Measurements from ENCODE around the gene FAM131B.
A peak's percentile ranks its signal among the peaks of the same experiment; 100 is the strongest.

FAM131B gene

DNA sequence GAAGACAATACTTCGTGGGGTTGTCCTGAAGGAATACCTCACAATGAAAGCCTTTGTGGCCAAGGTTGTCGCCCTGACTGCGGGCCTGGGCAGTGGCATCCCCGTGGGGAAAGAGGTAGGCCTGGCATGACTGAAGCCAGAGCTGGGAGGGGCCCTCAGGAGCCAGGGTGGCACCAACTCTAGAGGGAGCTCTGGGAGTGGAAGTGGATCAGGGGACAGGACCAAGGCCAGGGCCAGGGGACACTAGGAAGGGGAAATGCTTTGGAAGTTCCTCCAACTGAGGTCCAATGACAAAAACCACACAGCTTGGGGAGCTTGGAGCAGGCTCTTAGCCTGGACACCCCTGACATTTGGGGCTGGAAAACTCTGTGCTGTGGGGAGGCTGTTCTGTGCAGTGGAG lies 40.8 kb downstream of the FAM131B start:
- DNase-seq (ENCODE audit: low spot score) = no peak

DNA sequence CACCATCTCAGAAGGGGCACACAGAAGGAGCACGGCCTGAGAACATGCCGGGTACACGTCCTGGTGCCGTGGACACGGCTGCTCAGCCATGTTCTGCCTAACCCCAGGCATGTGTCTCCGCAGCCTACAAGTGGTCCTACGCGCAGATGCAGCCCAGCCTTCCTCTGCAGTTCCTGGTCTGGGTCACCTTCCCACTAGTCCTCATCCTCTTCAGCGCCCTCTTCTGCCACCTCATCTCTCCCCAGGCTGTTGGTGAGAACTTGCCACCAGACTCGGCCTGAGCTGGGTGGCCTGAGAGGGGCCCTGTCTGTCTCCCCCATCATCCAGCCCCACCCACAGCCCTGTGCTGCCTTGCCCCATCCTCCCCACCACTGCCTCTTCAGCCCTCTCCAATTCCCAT lies 41.3 kb downstream of the FAM131B start:
- DNase-seq (ENCODE audit: low spot score) = no peak

DNA sequence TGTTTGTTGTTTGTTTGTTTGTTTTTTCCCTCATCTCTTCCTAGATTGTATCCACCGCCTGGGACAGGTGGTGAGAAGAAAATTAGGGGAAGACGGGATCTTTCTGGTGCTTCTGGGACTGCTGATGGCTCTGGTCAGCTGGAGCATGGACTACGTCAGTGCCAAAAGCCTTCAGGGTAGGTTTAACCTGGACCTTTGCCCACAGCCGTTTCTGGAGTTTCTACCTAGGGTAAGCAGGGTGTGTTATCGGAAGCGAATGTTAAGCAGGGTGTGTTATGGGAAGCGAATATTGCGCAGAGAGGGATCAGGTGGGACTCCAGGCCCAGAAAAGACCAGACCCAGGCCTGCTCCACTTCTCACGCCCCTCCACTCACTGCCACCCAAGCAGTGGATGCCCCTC lies 41.9 kb downstream of the FAM131B start:
- no peak for DNase-seq (ENCODE audit: low spot score)

DNA sequence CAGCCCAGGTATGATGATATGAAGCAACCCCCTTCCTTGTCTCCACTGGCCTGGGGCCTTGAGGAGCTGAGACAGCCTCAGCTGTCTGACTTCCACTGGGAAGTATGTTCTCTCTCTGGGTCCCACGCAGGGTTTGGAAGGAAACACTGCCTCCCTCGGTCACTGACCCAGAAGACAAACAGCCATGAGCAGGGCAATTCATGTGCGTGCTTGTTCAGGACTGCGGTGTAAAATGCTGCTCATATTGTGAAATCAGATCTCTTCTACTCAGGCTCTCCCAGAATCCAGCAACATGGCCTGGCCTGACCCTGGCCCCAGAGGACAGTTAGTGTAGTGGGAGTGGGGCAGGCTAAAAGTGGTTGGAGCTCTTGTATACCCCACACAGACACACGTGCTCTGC lies 43.9 kb downstream of the FAM131B start:
- DNase-seq (ENCODE audit: low spot score) = peak; percentile 25

DNA sequence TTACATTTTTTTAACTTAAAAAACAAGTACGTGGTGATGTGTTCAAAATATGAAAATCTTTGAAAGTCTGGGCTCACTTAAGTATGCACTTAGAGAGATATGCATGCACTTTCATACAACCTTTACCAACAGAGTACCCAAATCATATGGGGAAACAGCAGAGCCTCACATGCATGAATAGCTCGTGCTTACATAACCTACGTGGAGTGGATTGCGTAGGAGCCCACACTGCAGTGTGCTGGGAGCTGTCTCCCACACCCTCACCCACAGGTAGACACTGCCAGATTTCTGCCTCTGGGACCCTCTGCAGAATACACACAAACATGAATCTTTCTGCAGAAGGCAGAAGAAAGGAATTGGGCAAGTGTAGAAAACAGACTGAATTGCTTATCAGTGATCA lies 46.0 kb downstream of the FAM131B start:
- DNase-seq (ENCODE audit: low spot score) = no peak

DNA sequence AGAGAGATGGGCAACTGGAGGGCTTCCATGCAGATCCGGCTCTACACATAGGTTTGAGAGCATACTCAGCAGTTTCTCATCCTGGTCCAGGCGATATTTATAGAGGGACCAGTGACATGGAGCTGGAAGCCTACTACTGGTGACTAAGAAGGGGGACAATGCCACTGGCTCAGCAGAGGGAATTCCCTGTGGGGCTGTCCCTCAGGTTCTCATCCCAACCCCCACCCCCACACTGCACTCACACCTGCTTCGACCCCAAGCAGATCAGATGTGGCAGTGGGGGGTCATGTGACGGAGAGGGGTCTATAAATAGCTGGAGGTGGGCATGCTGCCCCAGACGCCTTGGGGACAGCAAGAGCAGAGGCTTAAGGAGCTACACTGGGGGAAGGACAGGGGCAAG lies 46.7 kb downstream of the FAM131B start, which contains the start of gene CLCN1:
Gene CLCN1, plus strand, starts transcription at position 336 of the 400 bp plus-strand sequence. CDS start 102 bp downstream, outside the sequence.
- DNase-seq (ENCODE audit: low spot score) = no peak

DNA sequence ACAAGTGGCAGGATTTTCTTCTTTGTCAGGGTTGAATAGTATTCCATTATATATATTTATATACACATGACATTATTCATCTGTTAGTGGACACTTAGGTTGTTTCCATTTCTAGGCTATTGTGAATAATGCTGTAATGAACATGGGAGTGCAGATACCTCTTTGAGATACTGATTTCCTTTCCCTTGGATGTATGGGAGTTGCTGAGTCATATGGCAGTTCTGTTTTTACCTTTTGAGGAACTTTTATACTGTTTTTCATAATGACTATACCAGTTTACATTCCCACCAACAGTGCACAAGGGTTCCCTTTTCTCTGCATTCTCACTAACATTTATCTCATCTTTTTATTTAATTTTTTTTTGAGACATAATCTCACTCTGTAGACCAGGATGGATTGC lies 48.4 kb downstream of the FAM131B start:
- DNase-seq (ENCODE audit: low spot score) = no peak

DNA sequence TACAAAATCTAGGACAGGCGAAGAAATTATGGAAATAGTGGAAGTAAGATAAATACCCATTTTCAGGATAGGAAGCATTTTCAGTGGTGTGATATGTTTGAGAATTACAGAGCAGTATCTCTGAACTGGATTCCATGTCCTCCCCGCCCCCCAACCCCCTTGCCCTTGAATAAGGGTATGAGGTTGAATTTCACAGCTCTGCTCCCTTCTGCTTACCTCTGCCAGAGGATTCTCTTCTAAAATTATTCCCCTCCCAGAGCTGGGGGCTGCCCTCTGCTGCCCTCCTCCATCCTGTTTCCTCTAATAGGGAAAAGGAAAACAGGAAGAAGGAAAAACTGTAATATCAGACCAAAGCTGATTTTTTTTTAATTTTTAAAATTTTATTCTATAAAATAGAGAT lies 53.9 kb downstream of the FAM131B start:
- DNase-seq (ENCODE audit: low spot score) = no peak

DNA sequence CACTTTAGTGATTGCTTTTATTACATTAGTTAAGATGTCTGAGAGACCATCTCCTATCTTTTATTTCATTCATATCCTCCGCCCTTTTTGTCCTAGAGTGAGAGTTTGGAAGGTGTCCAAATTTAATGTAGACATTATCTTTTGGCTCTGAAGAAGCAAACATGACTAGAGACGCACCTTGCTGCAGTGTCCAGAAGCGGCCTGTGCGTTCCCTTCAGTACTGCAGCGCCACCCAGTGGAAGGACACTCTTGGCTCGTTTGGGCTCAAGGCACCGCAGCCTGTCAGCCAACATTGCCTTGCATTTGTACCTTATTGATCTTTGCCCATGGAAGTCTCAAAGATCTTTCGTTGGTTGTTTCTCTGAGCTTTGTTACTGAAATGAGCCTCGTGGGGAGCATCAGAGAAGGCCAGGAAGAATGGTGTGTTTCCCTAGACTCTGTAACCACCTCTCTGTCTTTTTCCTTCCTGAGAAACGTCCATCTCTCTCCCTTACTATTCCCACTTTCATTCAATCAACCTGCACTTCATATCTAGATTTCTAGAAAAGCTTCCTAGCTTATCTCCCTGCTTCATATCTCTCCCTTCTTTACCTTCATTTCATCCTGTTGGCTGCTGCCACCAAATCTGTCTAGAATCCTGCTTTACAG lies 57.0 kb downstream of the FAM131B start:
- DNase-seq (ENCODE audit: low spot score) = peak; percentile 43

DNA sequence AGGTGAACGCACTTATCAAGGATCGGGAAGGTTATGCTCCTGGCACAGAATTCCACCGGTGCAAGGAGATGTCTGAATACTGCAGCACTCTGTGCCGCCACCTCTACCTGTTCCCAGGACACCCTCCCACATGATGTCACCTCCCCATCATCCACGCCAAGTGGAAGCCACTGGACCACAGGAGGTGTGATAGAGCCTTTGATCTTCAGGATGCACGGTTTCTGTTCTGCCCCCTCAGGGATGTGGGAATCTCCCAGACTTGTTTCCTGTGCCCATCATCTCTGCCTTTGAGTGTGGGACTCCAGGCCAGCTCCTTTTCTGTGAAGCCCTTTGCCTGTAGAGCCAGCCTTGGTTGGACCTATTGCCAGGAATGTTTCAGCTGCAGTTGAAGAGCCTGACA lies 57.6 kb downstream of the FAM131B start:
- DNase-seq (ENCODE audit: low spot score) = no peak

DNA sequence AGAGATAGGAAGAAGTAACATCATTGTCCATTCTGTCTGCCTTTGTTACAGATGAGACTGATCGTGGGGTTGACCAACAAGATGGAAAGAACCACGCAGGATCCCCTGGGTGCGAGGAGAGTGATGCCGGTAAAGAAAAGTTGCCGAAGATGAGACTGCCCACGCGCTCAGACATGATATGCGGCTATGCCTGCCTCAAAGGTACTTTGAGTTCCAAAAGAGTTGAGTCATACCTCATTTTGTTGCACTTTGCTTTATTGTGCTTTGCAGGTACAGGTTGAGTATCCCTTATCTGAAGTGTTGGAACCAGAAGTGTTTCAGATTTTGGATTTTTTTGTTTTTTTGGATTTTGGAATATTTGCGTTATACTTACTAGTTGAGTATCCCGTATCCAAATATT lies 58.8 kb downstream of the FAM131B start:
- DNase-seq (ENCODE audit: low spot score) = no peak

Measured in AG08395 (cell line).